Activated T-cell treated with anti-CD3 and anti-CD28 coated beads, Interleukin-2, amount 50 U/mL, for 1 hour (primary cell): Measurements from ENCODE around the gene NPHS1.

Source experiments
- DNase-seq: peaks from one replicate; pipeline ENCODE4 v3.0.0-alpha.2; 2020

Gene NPHS1

GRCh38 chr19:35786299-35787160, 65.8 kb downstream of the NPHS1 start:
- no peak for DNase-seq

GRCh38 chr19:35785339-35785627, 67.0 kb downstream of the NPHS1 start:
- DNase-seq = no peak

GRCh38 chr19:35784503-35785338, 67.6 kb downstream of the NPHS1 start:
- DNase-seq = no peak

DNA sequence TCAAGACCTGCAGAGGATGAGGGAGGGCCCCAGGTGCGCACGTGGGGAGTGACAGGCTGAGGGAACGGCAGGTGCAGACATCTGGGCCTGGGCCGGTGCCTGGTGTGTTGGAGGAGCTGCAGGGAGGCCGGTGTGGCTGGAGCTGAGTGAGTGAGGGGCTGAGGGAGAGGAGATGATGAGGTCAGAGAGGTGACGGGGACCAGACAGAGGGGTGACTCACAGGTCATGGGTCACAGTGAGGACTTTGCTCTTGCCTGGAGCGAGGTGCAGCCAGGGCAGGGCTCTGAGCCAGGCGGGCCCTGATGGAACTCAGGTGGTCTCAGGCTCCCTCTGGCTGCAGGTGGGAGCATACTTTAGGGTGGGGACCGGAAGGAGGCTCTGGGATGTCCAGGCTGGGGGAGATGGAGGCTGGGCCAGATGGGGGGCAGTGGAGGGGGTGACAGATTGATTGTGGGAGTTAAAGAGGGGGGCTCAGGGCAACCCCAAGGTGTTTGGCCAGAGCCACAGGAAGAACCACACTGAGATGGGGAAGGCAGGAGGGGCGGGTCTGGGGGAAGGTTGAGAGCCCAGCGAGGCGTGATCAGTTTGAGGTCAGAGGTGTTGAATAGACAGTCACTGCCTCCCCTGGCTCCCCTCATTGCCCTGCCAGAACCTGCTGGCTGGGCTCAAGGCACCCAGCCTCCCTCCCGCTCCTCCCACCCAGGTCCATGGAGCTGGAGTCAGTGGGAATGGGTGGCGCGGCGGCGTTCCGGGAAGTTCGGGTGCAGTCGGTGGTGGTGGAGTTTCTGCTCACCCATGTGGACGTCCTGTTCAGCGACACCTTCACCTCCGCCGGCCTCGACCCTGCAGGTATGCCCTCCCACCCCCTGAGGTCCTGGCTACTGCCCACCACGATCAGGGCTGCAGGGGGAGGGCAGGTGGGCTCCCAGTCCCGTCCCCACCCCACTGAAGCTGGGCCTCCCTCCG, 68.6 kb downstream of the NPHS1 start:
- DNase-seq = no peak

DNA sequence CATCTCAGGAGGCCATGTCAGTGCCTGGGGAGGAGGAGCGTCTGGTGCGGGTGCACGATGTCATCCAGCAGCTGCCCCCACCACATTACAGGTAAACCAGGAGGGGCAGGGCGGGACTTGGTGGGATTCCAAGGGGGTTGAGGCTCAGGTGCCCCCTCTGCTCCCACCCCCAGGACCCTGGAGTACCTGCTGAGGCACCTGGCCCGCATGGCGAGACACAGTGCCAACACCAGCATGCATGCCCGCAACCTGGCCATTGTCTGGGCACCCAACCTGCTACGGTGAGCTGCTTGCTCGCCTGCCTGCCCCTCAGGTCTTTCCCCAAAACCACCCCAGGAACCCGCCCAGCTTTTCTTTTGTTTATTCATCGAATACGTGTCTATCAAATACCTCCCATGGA, 69.7 kb downstream of the NPHS1 start:
- no peak for DNase-seq

- DNase-seq = no peak
Observed at GRCh38 chr19:35781650-35782049, 70.7 kb downstream of the NPHS1 start.

DNA sequence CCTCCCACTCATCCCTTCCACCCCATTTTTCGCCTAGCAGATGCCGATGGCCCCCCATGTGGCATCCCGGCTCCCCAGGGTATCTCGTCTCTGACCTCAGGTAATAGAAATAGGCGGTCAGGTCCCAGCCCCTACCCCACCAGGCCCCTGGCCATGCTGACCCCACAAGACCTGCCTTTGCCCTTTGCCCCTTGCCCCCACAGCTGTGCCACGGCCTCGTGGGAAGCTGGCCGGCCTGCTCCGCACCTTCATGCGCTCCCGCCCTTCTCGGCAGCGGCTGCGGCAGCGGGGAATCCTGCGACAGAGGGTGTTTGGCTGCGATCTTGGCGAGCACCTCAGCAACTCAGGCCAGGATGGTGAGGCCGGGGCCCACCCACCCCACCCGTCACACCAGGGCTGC, 71.6 kb downstream of the NPHS1 start:
- DNase-seq = no peak

DNA sequence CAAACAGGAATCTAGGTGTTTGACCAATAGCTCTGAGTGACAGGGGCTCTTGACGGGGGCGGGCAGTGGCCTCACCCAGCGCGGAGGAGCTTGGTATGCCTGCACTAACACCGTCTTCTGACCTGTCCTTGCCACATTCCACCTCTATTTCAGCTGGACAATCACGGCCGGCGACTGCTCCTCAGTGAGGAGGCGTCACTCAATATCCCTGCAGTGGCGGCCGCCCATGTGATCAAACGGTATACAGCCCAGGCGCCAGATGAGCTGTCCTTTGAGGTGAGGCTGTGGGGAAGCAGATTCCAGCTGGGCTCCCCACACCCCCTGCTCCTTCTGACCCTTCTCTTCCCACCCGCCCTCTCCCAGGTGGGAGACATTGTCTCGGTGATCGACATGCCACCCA, 72.2 kb downstream of the NPHS1 start:
- no peak for DNase-seq

GRCh38 chr19:35779033-35779432, 73.3 kb downstream of the NPHS1 start:
- no peak for DNase-seq

DNA sequence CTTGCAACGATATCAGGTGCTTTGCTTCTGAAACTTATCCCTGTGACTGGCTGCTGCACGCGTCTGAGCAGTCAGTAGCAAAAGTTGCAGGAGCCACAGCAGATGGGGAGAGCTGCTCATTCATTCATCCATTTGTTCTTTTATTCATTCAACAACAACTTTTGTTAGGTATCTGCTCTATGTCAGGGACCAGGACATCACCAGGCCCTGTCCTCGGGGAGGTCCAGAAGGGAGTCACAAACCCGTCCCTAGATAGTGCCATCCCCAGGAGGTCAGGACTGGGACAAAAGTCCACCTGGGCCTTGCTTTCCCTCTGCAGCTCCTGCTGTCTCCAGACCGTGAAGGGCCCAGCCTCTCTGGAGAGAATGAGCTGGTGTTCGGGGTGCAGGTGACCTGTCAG, 74.3 kb downstream of the NPHS1 start:
- DNase-seq = no peak

DNA sequence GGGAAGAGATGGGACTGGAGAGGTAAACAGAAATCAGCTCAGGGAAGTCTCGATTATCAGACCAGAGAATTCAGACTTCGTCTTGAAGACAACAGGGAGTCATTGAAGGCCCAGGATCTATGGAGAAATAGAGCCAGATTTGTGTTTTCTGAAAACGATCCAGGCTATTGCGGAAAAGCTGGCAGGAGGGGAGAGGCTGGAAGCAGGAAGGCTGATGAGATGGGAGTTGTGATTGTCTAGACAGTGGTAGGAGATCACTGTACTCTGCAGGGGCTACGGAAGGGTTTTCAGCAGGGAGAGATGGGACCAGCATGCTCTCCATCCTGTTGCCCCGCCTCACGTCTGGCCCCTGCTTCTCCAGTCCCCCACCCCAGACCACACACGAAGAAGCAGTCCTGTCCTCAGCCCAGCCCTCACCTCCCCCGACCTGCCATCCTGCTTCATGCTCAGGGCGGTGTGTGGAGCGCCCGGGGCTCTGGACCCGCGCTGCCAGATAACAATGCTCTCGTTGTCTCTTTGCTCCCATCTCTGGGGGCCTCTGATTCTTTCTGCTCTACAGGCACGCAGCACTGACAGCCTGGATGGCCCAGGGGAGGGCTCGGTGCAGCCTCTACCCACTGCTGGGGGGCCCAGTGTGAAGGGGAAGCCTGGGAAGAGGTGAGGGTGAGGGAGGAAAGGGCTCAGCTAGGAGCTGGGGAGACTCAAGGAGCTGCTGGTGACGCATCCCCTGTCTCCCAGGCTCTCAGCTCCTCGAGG, 75.0 kb downstream of the NPHS1 start:
- no peak for DNase-seq

- DNase-seq = no peak
Observed at GRCh38 chr19:35776102-35776788, 76.1 kb downstream of the NPHS1 start.
